ENCODE measurements around the gene PROCA1. TPM values are rescaled to one million over a fixed set of nuclear protein-coding genes. Genes with fewer than 3 reads are reported as not detected.

PROCA1 gene
- total and polyA plus RNA-seq, 2 of the 8 experiments (the other 6 are each of a cell fraction or from before 2014, with no cell fraction given) = 21.2 to 26.3 TPM

GRCh38 chr17:28686296-28686695 is 25.4 kb downstream of the PROCA1 start:
- Histone ChIP-seq H3K4me3 (ENCODE audit: extremely low read depth in 1 of 4, insufficient read depth in 2 of 4, low read depth in 3 of 4, low read length in 4 of 4) (no peak overlapping the region), H2AFZ (ENCODE audit: low read length) (no peak overlapping the region), H3K9ac (replicated peaks in 1 of 4; ENCODE audit: extremely low read depth in 1 of 4, low read depth in 3 of 4, low read length in 3 of 4) (no peak overlapping the region; a peak in 1 of 7 replicates), H3K14ac (ENCODE audit: insufficient read length) (no peak overlapping the region), H3K79me2 (ENCODE audit: control insufficient read depth in 1 of 2, insufficient read depth in 2 of 2, low read length in 2 of 2) (no peaks in the 10 kb centered on the region), H2BK15ac (ENCODE audit: low read length) (no peak overlapping the region), H3K23ac (ENCODE audit: insufficient read length) (no peak overlapping the region), H3K23me2 (ENCODE audit: low read depth, low read length) (no peaks in the 10 kb centered on the region), H3K56ac (replicated peaks; ENCODE audit: insufficient read length, low read depth, low read length) (no peak overlapping the region), H2AK5ac (ENCODE audit: low read depth, low read length) (no peak overlapping the region), H2BK5ac (ENCODE audit: low read depth, low read length) (no peak overlapping the region), H3K4ac (replicated peaks; ENCODE audit: insufficient read length, low read depth, low read length) (no peak overlapping the region), H2BK120ac (replicated peaks; ENCODE audit: low read depth, low read length) (no peak overlapping the region), H4K5ac (ENCODE audit: insufficient read length, low read depth, low read length) (no peak overlapping the region), H4K91ac (replicated peaks; ENCODE audit: insufficient read length, low read length) (no peak overlapping the region), H4K20me1 (replicated peaks in 1 of 2; ENCODE audit: control insufficient read depth in 1 of 2, insufficient read depth in 2 of 2, low read length in 2 of 2) (peaks cover 3 to 8% of the 10 kb centered on the region in 2 experiments), H3K9me3 (ENCODE audit: insufficient read depth in 2 of 2, low read depth in 1 of 2, low read length in 1 of 2) (no peaks in the 10 kb centered on the region), H3K27me3 (replicated peaks in 1 of 4; ENCODE audit: control insufficient read depth in 3 of 4, extremely low read depth in 1 of 4, insufficient read depth in 3 of 4, low read length in 3 of 4) (no peaks in the 10 kb centered on the region), H3K27ac (ENCODE audit: low read depth, low read length) (no peak overlapping the region), H3K79me1 (ENCODE audit: low read depth, low read length) (no peaks in the 10 kb centered on the region), H3K4me1 (replicated peaks in 1 of 4; ENCODE audit: control insufficient read depth in 3 of 4, insufficient read depth in 4 of 4, low read length in 3 of 4) (no peaks in the 10 kb centered on the region), H3K4me2 (ENCODE audit: insufficient read depth in 1 of 2, low read depth in 2 of 2, low read length in 2 of 2) (no peak overlapping the region), H2BK20ac (ENCODE audit: low read length) (no peak overlapping the region), H3K36me3 (ENCODE audit: control insufficient read depth in 2 of 4, insufficient read depth in 4 of 4, low read length in 3 of 4) (peaks cover 63 to 98% (median 92%) of the 10 kb centered on the region in 4 experiments), H4K8ac (ENCODE audit: extremely low read depth, insufficient read depth, low read length) (no peak overlapping the region), H3K18ac (ENCODE audit: extremely low read depth, low read length) (no peak overlapping the region), H2BK12ac (ENCODE audit: low read depth, low read length) (no peak overlapping the region)
- CTCF ChIA-PET (ENCODE audit: partially characterized antibody) = interaction anchor here (3.3 kb wide), 1 partner anchor 10 kb away, joined by 13 read pairs; no protein-coding TSS in a partner anchor
- POLR2A ChIA-PET (ENCODE audit: partially characterized antibody) = interaction anchor here (0.6 to 6.5 kb wide), 9 partner anchors 9 to 109 kb away, joined by 3 to 35 read pairs (median 4); partner anchors contain the start of genes ALDOC and BLTP2
- WGBS, 2 experiments (ENCODE audit: extremely low coverage in 1 of 2, insufficient coverage in 1 of 2, insufficient read length in 1 of 2, insufficient replicate concordance in 2 of 2, low coverage in 1 of 2, low lambda C conversion rate in 2 of 2, missing lambda C conversion rate in 1 of 2) = 94% methylated on average over 4 of the region's 4 CpGs; no CpG with 5 or more reads in 1 of the 2 experiments
- DNase-seq (ENCODE audit: low read depth in 1 of 2, low spot score in 2 of 2) = no peak
- no peak for FAIRE-seq
- TF ChIP-seq CHD2 (IDR thresholded peaks at IDR 0.05; ENCODE audit: low read length) (no peak), CHD1 (IDR thresholded peaks at IDR 0.05; ENCODE audit: low read depth, low read length) (no peak), GTF2F1 (IDR thresholded peaks at IDR 0.05; ENCODE audit: borderline replicate concordance, low read depth, low read length) (no peak)
